RWPE1 (cell line): ENCODE data around the gene AGAP1.

Experiments used
- CTCF ChIA-PET: fragments of 350-600 bp; sonication (Branson Sonifier 250); formaldehyde crosslinking; extraction: SDS; loops from one replicate; lab custom pipeline; 2021; lab: Yijun Ruan, JAX
- POLR2A ChIA-PET: fragments of 400-600 bp; formaldehyde crosslinking; extraction: SDS; loops from one replicate; lab custom pipeline; 2020; ENCODE audit warnings: antibody characterized with exemption; ENCODE audit not compliant: low non-redundant PET; lab: Yijun Ruan, JAX
- DNase-seq: peaks from one replicate; pipeline ENCODE4 v3.0.0; 2012; ENCODE audit warnings: low spot score
- H3K27ac ChIP-seq: fragments of 450-650 bp; 2 replicates; pipeline ENCODE4 v1.5.1; 2017
- TF ChIP-seq, protein P1 (sequence below): fragments of 450-650 bp; conservative IDR thresholded peaks from 2 replicates; pipeline ENCODE4 v1.5.1; 2017; ENCODE audit warnings: low read depth, mild to moderate bottlenecking

Gene AGAP1

DNA sequence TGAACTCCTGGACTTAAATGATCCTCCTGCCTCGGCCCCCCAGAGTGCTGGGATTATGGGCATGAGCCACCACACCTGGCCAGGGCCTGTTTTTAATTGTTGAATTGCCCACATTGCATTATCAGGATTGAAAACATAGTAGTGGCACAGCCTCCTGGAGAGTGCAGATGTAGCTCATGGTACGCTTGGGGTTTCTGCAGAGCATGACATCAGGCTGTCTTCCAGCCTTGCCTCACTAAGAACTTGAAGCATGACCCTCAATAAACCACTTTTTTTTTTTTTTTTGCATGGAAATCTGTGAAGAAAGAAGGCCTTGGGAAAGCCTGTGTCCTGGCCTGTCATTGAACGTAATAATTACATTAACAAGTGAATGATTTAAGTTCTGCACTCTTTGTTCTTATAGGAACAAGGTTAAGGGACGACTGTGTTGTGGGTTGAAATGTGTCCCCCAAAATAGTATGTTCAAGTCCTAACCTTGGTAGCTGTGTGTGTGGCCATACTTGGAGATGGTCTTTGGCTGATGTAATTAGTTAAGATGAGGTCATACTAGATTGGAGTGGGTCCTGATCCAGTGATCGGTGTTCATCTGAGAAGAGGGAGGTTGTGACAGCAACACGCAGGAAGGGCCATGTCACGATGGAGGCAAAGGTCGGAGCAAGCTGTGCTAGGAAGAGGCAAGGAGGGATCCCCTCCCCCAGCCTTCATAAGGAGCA is 90.2 kb downstream of the AGAP1 start:
- ChIA-PET POLR2A (no interaction called here), CTCF (interaction anchor here (1.3 kb wide), 1 partner anchor 9 kb away, joined by 5 read pairs; no protein-coding TSS in a partner anchor)
- TF ChIP-seq, protein P1, sequence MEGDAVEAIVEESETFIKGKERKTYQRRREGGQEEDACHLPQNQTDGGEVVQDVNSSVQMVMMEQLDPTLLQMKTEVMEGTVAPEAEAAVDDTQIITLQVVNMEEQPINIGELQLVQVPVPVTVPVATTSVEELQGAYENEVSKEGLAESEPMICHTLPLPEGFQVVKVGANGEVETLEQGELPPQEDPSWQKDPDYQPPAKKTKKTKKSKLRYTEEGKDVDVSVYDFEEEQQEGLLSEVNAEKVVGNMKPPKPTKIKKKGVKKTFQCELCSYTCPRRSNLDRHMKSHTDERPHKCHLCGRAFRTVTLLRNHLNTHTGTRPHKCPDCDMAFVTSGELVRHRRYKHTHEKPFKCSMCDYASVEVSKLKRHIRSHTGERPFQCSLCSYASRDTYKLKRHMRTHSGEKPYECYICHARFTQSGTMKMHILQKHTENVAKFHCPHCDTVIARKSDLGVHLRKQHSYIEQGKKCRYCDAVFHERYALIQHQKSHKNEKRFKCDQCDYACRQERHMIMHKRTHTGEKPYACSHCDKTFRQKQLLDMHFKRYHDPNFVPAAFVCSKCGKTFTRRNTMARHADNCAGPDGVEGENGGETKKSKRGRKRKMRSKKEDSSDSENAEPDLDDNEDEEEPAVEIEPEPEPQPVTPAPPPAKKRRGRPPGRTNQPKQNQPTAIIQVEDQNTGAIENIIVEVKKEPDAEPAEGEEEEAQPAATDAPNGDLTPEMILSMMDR = no peak
- no peak for DNase-seq
- H3K27ac ChIP-seq = no peak overlapping the region

DNA sequence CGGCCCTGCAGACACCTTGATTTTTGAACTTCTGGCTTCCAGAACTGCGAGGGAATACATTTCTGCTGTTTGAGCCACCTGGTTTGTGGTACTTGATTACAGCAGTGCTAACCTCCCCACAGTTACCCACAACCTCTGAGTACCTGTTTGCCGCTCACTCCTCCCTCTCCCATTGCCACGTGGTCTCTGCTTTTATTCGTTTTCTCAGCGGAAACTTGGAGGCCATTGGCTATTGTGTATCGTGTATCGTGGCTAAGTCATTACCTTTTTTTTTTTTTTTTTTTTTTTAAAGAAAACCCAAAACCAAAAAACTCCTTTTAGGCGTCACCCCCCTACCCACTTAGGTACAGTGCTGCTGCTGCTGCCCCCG is 90.8 kb downstream of the AGAP1 start:
- CTCF ChIA-PET = interaction anchor here (1.3 kb wide), 1 partner anchor 9 kb away, joined by 5 read pairs; no protein-coding TSS in a partner anchor
- POLR2A ChIA-PET = no interaction called here
- no peak for DNase-seq
- TF ChIP-seq, protein P1 = no peak
- no peak overlapping the region for H3K27ac ChIP-seq

DNA sequence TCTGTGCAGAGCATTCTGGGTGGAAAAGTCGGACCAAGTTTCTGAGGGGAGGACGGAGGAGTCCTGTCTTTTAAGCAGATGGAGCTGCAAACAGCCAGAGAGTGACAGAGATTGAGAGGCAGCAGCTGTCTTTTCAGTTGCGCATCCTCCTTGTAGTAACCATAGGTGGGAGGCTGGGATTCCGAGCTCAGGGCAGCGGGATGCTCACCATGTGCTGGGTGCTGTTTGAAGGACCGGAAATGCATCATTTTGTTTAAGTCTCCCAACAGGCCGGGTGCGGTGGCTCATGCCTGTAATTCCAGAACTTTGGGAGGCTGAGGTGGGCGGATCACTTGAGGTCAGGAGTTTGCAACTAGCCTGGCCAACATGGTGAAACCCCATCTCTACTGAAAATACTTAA is 93.4 kb downstream of the AGAP1 start:
- ChIA-PET POLR2A (no interaction called here), CTCF (interaction anchor here (1.7 kb wide), 1 partner anchor 8 kb away, joined by 5 read pairs; no protein-coding TSS in a partner anchor)
- TF ChIP-seq, protein P1 = no peak
- no peak overlapping the region for H3K27ac ChIP-seq
- no peak for DNase-seq

DNA sequence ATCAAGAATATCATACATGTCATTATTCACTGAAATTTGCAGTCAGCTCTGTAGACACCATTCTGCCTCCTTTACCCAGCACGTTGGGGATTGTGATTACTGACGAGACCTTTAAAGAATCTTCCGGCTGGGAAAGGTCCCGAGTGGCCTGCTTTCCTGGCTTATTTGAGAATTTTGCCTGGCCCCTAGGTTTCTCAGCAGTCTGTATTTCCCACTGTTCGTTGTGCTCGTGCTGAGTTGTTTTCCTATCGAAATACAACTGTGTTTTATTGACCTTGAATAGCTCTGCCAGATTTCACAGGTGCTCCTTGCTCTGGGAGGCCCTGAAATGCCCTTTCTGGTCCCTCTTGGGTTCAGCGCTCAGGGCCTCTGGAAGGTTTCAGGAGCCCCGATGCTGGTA is 94.9 kb downstream of the AGAP1 start:
- TF ChIP-seq, protein P1 = no peak
- ChIA-PET POLR2A (no interaction called here), CTCF (interaction anchor here (0.8 kb wide), 1 partner anchor 171 kb away, joined by 3 read pairs; no protein-coding TSS in a partner anchor)
- H3K27ac ChIP-seq = no peak overlapping the region
- no peak for DNase-seq

DNA sequence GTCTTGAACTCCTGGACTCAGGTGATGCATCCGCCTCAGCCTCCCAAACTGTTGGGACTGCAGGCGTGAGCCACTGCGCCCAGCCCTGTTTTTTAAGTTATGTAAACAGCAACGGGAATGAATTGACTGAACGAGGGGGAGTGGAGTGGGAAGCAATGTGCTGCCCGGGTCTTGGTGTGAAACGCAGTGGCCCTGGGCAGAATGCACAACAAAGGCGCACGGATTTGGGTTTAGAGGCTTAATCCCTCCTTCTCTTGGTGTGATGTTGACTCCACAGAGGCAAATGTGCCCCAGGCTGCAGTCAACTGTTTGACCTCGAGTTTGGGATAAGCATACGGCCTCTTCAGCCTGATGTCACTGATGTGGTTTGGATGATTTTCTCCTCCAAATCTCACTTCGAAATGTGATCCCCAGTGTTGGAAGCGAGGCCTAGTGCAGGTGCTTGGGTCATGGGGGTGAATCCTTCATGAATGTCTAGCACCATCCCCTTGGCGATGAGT is 97.4 kb downstream of the AGAP1 start:
- CTCF ChIA-PET = interaction anchor here (0.6 to 0.7 kb wide), 2 partner anchors 73 to 400 kb away, joined by 4 read pairs; no protein-coding TSS in a partner anchor
- POLR2A ChIA-PET = no interaction called here
- TF ChIP-seq, protein P1 = no peak

DNA sequence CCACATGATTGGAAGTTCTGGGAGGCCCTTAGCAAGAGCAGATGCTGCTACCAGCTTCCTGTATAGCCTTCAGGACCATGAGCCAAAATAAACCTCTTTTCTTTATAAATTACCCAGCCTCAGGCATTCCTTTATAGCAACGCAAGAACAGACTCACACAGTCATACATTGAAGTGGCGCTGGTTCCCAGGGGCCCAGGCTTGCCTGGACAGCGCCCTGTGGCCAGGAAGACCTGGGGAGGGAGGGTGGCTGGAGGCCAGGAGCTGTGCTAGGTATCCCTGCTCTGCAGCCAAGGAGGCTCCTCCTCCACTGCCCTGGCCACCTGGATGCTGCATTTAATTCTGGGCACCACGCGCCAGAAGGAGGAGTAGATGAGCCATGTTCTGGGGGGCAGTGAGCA is 98.1 kb downstream of the AGAP1 start:
- DNase-seq = peak; percentile 59
- POLR2A ChIA-PET = no interaction called here
- peak overlapping the region; percentile 67 for H3K27ac ChIP-seq
- CTCF ChIA-PET = interaction anchor here (0.6 to 0.9 kb wide), 4 partner anchors 59 to 401 kb away, joined by 4 to 5 read pairs (median 4); no protein-coding TSS in a partner anchor
- TF ChIP-seq, protein P1 = no peak

More for the DNA sequence above, 97.4 kb downstream of the AGAP1 start:
- DNase-seq = no peak
- H3K27ac ChIP-seq = peak overlapping the region; percentile 67
